ENCODE data around the gene VAT1.
A peak's percentile ranks its signal among the peaks of the same experiment; 100 is the strongest.

VAT1 gene

GRCh38 chr17:43020789-43021740 lies 1.1 kb downstream of the VAT1 start:
- no peaks in the 10 kb centered on the region for H3K27me3 ChIP-seq (ENCODE audit: low read depth)
- H3K9me3 ChIP-seq = no peaks in the 10 kb centered on the region
- peak overlapping the region; percentile 88 for H3K4me3 ChIP-seq
- H3K4me1 ChIP-seq = peaks cover 2% of the 10 kb centered on the region
- DNase-seq (ENCODE audit: low spot score in 2 of 2) = peak; percentile 25 to 76
- in situ Hi-C loops (cut with MboI; ENCODE audit: low sequenced_read_pairs) = no loop called here
- H3K36me3 ChIP-seq (replicated peaks) = peaks cover 16% of the 10 kb centered on the region

GRCh38 chr17:43020030-43020621 lies 2.1 kb downstream of the VAT1 start:
- DNase-seq (ENCODE audit: low spot score in 2 of 2) = no peak
- in situ Hi-C loops (cut with MboI; ENCODE audit: low sequenced_read_pairs) = no loop called here
- Histone ChIP-seq H3K4me3 (no peak overlapping the region), H3K4me1 (peaks cover 2% of the 10 kb centered on the region), H3K9me3 (no peaks in the 10 kb centered on the region), H3K36me3 (replicated peaks) (peaks cover 22% of the 10 kb centered on the region), H3K27me3 (ENCODE audit: low read depth) (no peaks in the 10 kb centered on the region)

GRCh38 chr17:43019418-43019817 lies 2.8 kb downstream of the VAT1 start:
- Histone ChIP-seq H3K36me3 (replicated peaks) (peaks cover 23% of the 10 kb centered on the region), H3K27me3 (ENCODE audit: low read depth) (no peaks in the 10 kb centered on the region), H3K4me1 (peaks cover 2% of the 10 kb centered on the region), H3K9me3 (no peaks in the 10 kb centered on the region), H3K4me3 (no peak overlapping the region)
- in situ Hi-C loops (cut with MboI; ENCODE audit: low sequenced_read_pairs) = no loop called here
- no peak for DNase-seq (ENCODE audit: low spot score in 2 of 2)

- Histone ChIP-seq H3K4me1 (peaks cover 2% of the 10 kb centered on the region), H3K4me3 (no peak overlapping the region), H3K27me3 (ENCODE audit: low read depth) (no peaks in the 10 kb centered on the region), H3K36me3 (replicated peaks) (peaks cover 23% of the 10 kb centered on the region), H3K9me3 (no peaks in the 10 kb centered on the region)
- no peak for DNase-seq (ENCODE audit: low spot score in 2 of 2)
- in situ Hi-C loops (cut with MboI; ENCODE audit: low sequenced_read_pairs) = no loop called here
These were observed 3.3 kb downstream of the VAT1 start for GRCh38 chr17:43018932-43019331.

GRCh38 chr17:43018008-43018853 lies 4.0 kb downstream of the VAT1 start:
- H3K36me3 ChIP-seq (replicated peaks) = peaks cover 23% of the 10 kb centered on the region
- DNase-seq (ENCODE audit: low spot score in 2 of 2) = peak; percentile 31 to 66
- H3K4me1 ChIP-seq = peaks cover 2% of the 10 kb centered on the region
- no peak overlapping the region for H3K4me3 ChIP-seq
- in situ Hi-C loops (cut with MboI; ENCODE audit: low sequenced_read_pairs) = no loop called here
- no peaks in the 10 kb centered on the region for H3K27me3 ChIP-seq (ENCODE audit: low read depth)
- H3K9me3 ChIP-seq = no peaks in the 10 kb centered on the region

GRCh38 chr17:43016216-43016615 lies 6.0 kb downstream of the VAT1 start:
- Histone ChIP-seq H3K27me3 (ENCODE audit: low read depth) (no peaks in the 10 kb centered on the region), H3K9me3 (no peaks in the 10 kb centered on the region), H3K4me3 (no peak overlapping the region), H3K4me1 (peaks cover 2% of the 10 kb centered on the region), H3K36me3 (replicated peaks) (peaks cover 23% of the 10 kb centered on the region)
- no peak for DNase-seq (ENCODE audit: low spot score in 2 of 2)
- in situ Hi-C loops (cut with MboI; ENCODE audit: low sequenced_read_pairs) = no loop called here

GRCh38 chr17:43015579-43015978 lies 6.6 kb downstream of the VAT1 start:
- in situ Hi-C loops (cut with MboI; ENCODE audit: low sequenced_read_pairs) = no loop called here
- H3K4me3 ChIP-seq = no peak overlapping the region
- no peak for DNase-seq (ENCODE audit: low spot score in 2 of 2)
- no peaks in the 10 kb centered on the region for H3K27me3 ChIP-seq (ENCODE audit: low read depth)
- H3K9me3 ChIP-seq = no peaks in the 10 kb centered on the region
- no peaks in the 10 kb centered on the region; the same call in none of the 2 replicates for H3K4me1 ChIP-seq
- peaks cover 23% of the 10 kb centered on the region for H3K36me3 ChIP-seq (replicated peaks)

- H3K4me1 ChIP-seq = no peaks in the 10 kb centered on the region; the same call in none of the 2 replicates
- H3K9me3 ChIP-seq = no peaks in the 10 kb centered on the region
- no peak overlapping the region for H3K4me3 ChIP-seq
- no peak for DNase-seq (ENCODE audit: low spot score in 2 of 2)
- H3K27me3 ChIP-seq (ENCODE audit: low read depth) = no peaks in the 10 kb centered on the region
- peaks cover 23% of the 10 kb centered on the region for H3K36me3 ChIP-seq (replicated peaks)
- in situ Hi-C loops (cut with MboI; ENCODE audit: low sequenced_read_pairs) = no loop called here
These were observed 7.3 kb downstream of the VAT1 start for GRCh38 chr17:43014649-43015542.

- H3K4me3 ChIP-seq = no peak overlapping the region
- no peaks in the 10 kb centered on the region for H3K27me3 ChIP-seq (ENCODE audit: low read depth)
- peaks cover 23% of the 10 kb centered on the region for H3K36me3 ChIP-seq (replicated peaks)
- no peaks in the 10 kb centered on the region; the same call in 1 of the 2 replicates for H3K4me1 ChIP-seq
- no peaks in the 10 kb centered on the region for H3K9me3 ChIP-seq
- DNase-seq (ENCODE audit: low spot score in 2 of 2) = no peak
- in situ Hi-C loops (cut with MboI; ENCODE audit: low sequenced_read_pairs) = no loop called here
These were observed 8.1 kb downstream of the VAT1 start for GRCh38 chr17:43014020-43014648.

- Histone ChIP-seq H3K9me3 (no peaks in the 10 kb centered on the region), H3K36me3 (replicated peaks) (peaks cover 21% of the 10 kb centered on the region), H3K4me3 (no peak overlapping the region), H3K27me3 (ENCODE audit: low read depth) (no peaks in the 10 kb centered on the region), H3K4me1 (no peaks in the 10 kb centered on the region; the same call in 1 of the 2 replicates)
- in situ Hi-C loops (cut with MboI; ENCODE audit: low sequenced_read_pairs) = no loop called here
- no peak for DNase-seq (ENCODE audit: low spot score in 2 of 2)
These were observed 8.9 kb downstream of the VAT1 start for GRCh38 chr17:43013296-43013695.

GRCh38 chr17:43011728-43012472 lies 10.3 kb downstream of the VAT1 start:
- H3K9me3 ChIP-seq = no peaks in the 10 kb centered on the region
- peaks cover 1% of the 10 kb centered on the region; the same call in 1 of the 2 replicates for H3K4me1 ChIP-seq
- in situ Hi-C loops (cut with MboI; ENCODE audit: low sequenced_read_pairs) = no loop called here
- peaks cover 13% of the 10 kb centered on the region for H3K36me3 ChIP-seq (replicated peaks)
- no peak overlapping the region for H3K4me3 ChIP-seq
- no peaks in the 10 kb centered on the region for H3K27me3 ChIP-seq (ENCODE audit: low read depth)
- no peak for DNase-seq (ENCODE audit: low spot score in 2 of 2)
